Psoas muscle (tissue), 8 donors: ENCODE data around the gene ILF2. TPM values are rescaled to one million over a fixed set of nuclear protein-coding genes. Genes with fewer than 3 reads are reported as not detected.

ENCODE experiments used
- ATAC-seq, 4 donors: fragments of 200-7000 bp; cut with Tn5 transposase; one replicate each; pipeline ENCODE4 v1.9.1; 2020; ENCODE audit warnings: moderate library complexity in 3 of 4, mild to moderate bottlenecking in 2 of 4
- DNase-seq, 2 donors: peaks; one replicate each; pipeline ENCODE4 v3.0.0-alpha.2; 2020
- H3K27ac ChIP-seq: fragments of 200-600 bp; one replicate; pipeline ENCODE4 v1.8.0; 2022
- H3K27me3 ChIP-seq, 3 donors: fragments of 200-600 bp in 1 of 3; one replicate each; pipeline versions ENCODE4 v1.6.1 to v1.8.0; 2013 to 2022; ENCODE audit warnings: low read length in 2 of 3, mild to moderate bottlenecking in 2 of 3, moderate library complexity in 1 of 3; ENCODE audit not compliant: insufficient read depth in 3 of 3
- H3K36me3 ChIP-seq, 2 donors: fragments of 200-600 bp in 1 of 2; one replicate each; pipeline versions ENCODE4 v1.6.1 to v1.8.0; 2013 to 2022; ENCODE audit warnings: low read depth in 1 of 2, mild to moderate bottlenecking in 1 of 2, moderate library complexity in 1 of 2; ENCODE audit not compliant: insufficient read depth in 1 of 2
- H3K4me1 ChIP-seq: fragments of 200-600 bp; one replicate; pipeline ENCODE4 v1.8.0; 2022
- H3K4me3 ChIP-seq: fragments of 200-600 bp; one replicate; pipeline ENCODE4 v1.8.0; 2022; ENCODE audit warnings: mild to moderate bottlenecking
- H3K9me3 ChIP-seq: fragments of 200-600 bp; one replicate; pipeline ENCODE4 v1.8.0; 2022
- CTCF ChIP-seq: fragments of 200-600 bp; IDR thresholded peaks from one replicate; pipeline ENCODE4 v1.8.0; 2022; ENCODE audit warnings: antibody characterized with exemption
- WGBS, 3 donors: extraction: QIAGEN DNeasy Blood & Tissue Kit; methylation state at CpG; one replicate each; pipeline versions ENCODE4 v1.1.6 to v1.1.7; 2013; 5-methylcytosine and 5-hydroxymethylcytosine counted together
- intact Hi-C, 2 donors: fragments of 100-400 bp; cut with DNase I; formaldehyde crosslinking; loops; one replicate each; pipeline versions ENCODE4 v1.11.0 to v1.14.2; 2022
- polyA plus RNA-seq, 3 donors: library from polyadenylated mRNA; stranded (reverse); fragments of 200-250 nt; gene quantifications; one replicate each; pipeline ENCODE4 v1.2.3, GENCODE V29; 2013
- total RNA-seq, 4 donors: library from RNA; stranded (reverse); fragmentation: NEBNext Ultra II Directional in 2 of 4; extraction: Animal tissue kit (Norgen Biotek cat#: 25700) in 2 of 4; gene quantifications; one replicate each; pipeline versions ENCODE4 v1.2.1 to v1.2.4, GENCODE V29; 2021 to 2023
- donor health status: healthy with polysubstance abuse.
- donor health status: DM: no; HTN: no; CAD: no; lungs with moderate emphysema.
- donor health status: Bipolar disorder and iron deficiency.
- donor health status: healthy.
- donor health status: DM: yes; HTN: yes; CAD: no.
- donor health status: DM: no; HTN: no; CAD: no.
- donor health status: DM: no; HTN: no; CAD: no.
- donor health status: DM: yes; HTN: yes; CAD: no.

ILF2 gene
- total and polyA plus RNA-seq, 7 donors, result 71.7 to 158 (median 99.2) TPM

GRCh38 chr1:153612755-153613331, 58.0 kb downstream of the ILF2 start, which contains the start of gene S100A16:
Gene S100A16 (minus strand): TSS chr1:153613137. CDS start chr1:153608151, 4,986 bp downstream.
- TF ChIP-seq CTCF, result no peak
- Histone ChIP-seq H3K4me3 (peak within 1 kb of the TSS; percentile 65), H3K36me3 (peaks cover 0 to 3% of the 10 kb centered on the region in 2 donors), H3K27me3 (no peaks in the 10 kb centered on the region), H3K27ac (peak within 1 kb of the TSS; percentile 77), H3K9me3 (no peaks in the 10 kb centered on the region), H3K4me1 (peaks cover 30% of the 10 kb centered on the region)
- 31 to 35% (median 32%) methylated on average over 9 of the region's 9 CpGs for WGBS, 3 donors
- intact Hi-C loops, result no loop called here
- peak; percentile 62 to 74 (median 70) for ATAC-seq
- peak; percentile 73 to 88 for DNase-seq

GRCh38 chr1:153612111-153612754, 58.6 kb downstream of the ILF2 start:
- Histone ChIP-seq H3K36me3 (peaks cover 0 to 7% of the 10 kb centered on the region in 2 donors), H3K4me3 (peak overlapping the region; percentile 65), H3K27ac (peak overlapping the region; percentile 77), H3K9me3 (no peaks in the 10 kb centered on the region), H3K27me3 (no peaks in the 10 kb centered on the region), H3K4me1 (peaks cover 27% of the 10 kb centered on the region)
- intact Hi-C loops, result no loop called here
- DNase-seq (no peak), ATAC-seq (peak in 2 of 4 donors; percentile 8 to 19)
- 45 to 48% (median 45%) methylated on average over 11 of the region's 11 CpGs for WGBS, 3 donors
- no peak for TF ChIP-seq CTCF

Other genes starting within 250 kb of the ILF2 start
- under 1 TPM in 1 of 4 donors, not detected in 3; 0.60 TPM for gene S100A7, start 210.3 kb downstream of the ILF2 start, total RNA-seq
- not detected for gene S100A7, start 210.3 kb downstream of the ILF2 start, polyA plus RNA-seq
- gene S100A6, start 135.0 kb downstream of the ILF2 start, total RNA-seq, result 100 to 1,000 TPM in 3 of 4 donors, 10 to 100 TPM in 1; 78.5 to 420 (median 150) TPM
- gene S100A6, start 135.0 kb downstream of the ILF2 start, polyA plus RNA-seq, result 100 to 1,000 TPM; 295 to 506 (median 467) TPM
- not detected for gene S100A5, start 130.1 kb downstream of the ILF2 start, total RNA-seq
- gene S100A5, start 130.1 kb downstream of the ILF2 start, polyA plus RNA-seq, result not detected
- gene S100A4, start 125.2 kb downstream of the ILF2 start, total RNA-seq, result 10 to 100 TPM; 27.0 to 54.7 (median 47.3) TPM
- 100 to 1,000 TPM in 1 of 3 donors, 10 to 100 TPM in 2; 75.2 to 155 (median 83.6) TPM for gene S100A4, start 125.2 kb downstream of the ILF2 start, polyA plus RNA-seq
- gene S100A3, start 121.7 kb downstream of the ILF2 start, total RNA-seq, result 1 to 10 TPM in 2 of 4 donors, under 1 TPM in 2; 0.34 to 5.5 (median 0.86) TPM
- 1 to 10 TPM in 2 of 3 donors, under 1 TPM in 1; 0.77 to 6.6 (median 3.4) TPM for gene S100A3, start 121.7 kb downstream of the ILF2 start, polyA plus RNA-seq
- gene S100A2, start 105.1 kb downstream of the ILF2 start, total RNA-seq, result 1 to 10 TPM in 3 of 4 donors, under 1 TPM in 1; 0.86 to 10.0 (median 1.1) TPM
- gene S100A2, start 105.1 kb downstream of the ILF2 start, polyA plus RNA-seq, result 10 to 100 TPM in 1 of 3 donors, 1 to 10 TPM in 2; 1.1 to 15.4 (median 2.1) TPM
- 10 to 100 TPM; 23.3 to 57.2 (median 38.3) TPM for gene S100A16, start 57.9 kb downstream of the ILF2 start, total RNA-seq
- gene S100A16, start 57.9 kb downstream of the ILF2 start, polyA plus RNA-seq, result 100 to 1,000 TPM in 1 of 3 donors, 10 to 100 TPM in 2; 23.5 to 251 (median 38.1) TPM
- under 1 TPM in 1 of 4 donors, not detected in 3; 0.22 TPM for gene S100A14, start 54.7 kb downstream of the ILF2 start, total RNA-seq
- gene S100A14, start 54.7 kb downstream of the ILF2 start, polyA plus RNA-seq, result under 1 TPM; 0.38 to 0.48 (median 0.39) TPM
- 100 to 1,000 TPM in 2 of 4 donors, 10 to 100 TPM in 2; 72.4 to 199 (median 106) TPM for gene S100A13, start 43.5 kb downstream of the ILF2 start, total RNA-seq
- gene S100A13, start 43.5 kb downstream of the ILF2 start, polyA plus RNA-seq, result 100 to 1,000 TPM in 2 of 3 donors, 10 to 100 TPM in 1; 79.6 to 159 (median 133) TPM
- 1,000 to 10,000 TPM in 3 of 4 donors, 100 to 1,000 TPM in 1; 785 to 1,205 (median 1,028) TPM for gene S100A1, start 42.6 kb downstream of the ILF2 start, total RNA-seq
- gene S100A1, start 42.6 kb downstream of the ILF2 start, polyA plus RNA-seq, result 1,000 to 10,000 TPM in 1 of 3 donors, 100 to 1,000 TPM in 2; 370 to 1,423 (median 918) TPM
- gene CHTOP, start 36.9 kb downstream of the ILF2 start, total RNA-seq, result 10 to 100 TPM; 71.1 to 87.7 (median 80.2) TPM
- 100 to 1,000 TPM in 2 of 3 donors, 10 to 100 TPM in 1; 88.3 to 122 (median 111) TPM for gene CHTOP, start 36.9 kb downstream of the ILF2 start, polyA plus RNA-seq
- 10 to 100 TPM; 53.9 to 72.0 (median 58.5) TPM for gene SNAPIN, start 12.3 kb downstream of the ILF2 start, total RNA-seq
- gene SNAPIN, start 12.3 kb downstream of the ILF2 start, polyA plus RNA-seq, result 100 to 1,000 TPM in 1 of 3 donors, 10 to 100 TPM in 2; 51.7 to 102 (median 60.4) TPM
- gene NPR1, start 7.7 kb upstream of the ILF2 start, total RNA-seq, result 10 to 100 TPM in 2 of 4 donors, 1 to 10 TPM in 2; 7.0 to 11.1 (median 8.7) TPM
- 10 to 100 TPM in 1 of 3 donors, 1 to 10 TPM in 2; 4.5 to 10.4 (median 8.5) TPM for gene NPR1, start 7.7 kb upstream of the ILF2 start, polyA plus RNA-seq
- 10 to 100 TPM; 17.8 to 29.0 (median 22.8) TPM for gene INTS3, start 57.1 kb upstream of the ILF2 start, total RNA-seq
- gene INTS3, start 57.1 kb upstream of the ILF2 start, polyA plus RNA-seq, result 10 to 100 TPM; 11.3 to 24.3 (median 15.8) TPM
- 1 to 10 TPM; 3.5 to 7.5 (median 5.8) TPM for gene SLC27A3, start 104.4 kb upstream of the ILF2 start, total RNA-seq
- 10 to 100 TPM in 1 of 3 donors, 1 to 10 TPM in 2; 4.6 to 15.6 (median 5.2) TPM for gene SLC27A3, start 104.4 kb upstream of the ILF2 start, polyA plus RNA-seq